ENCODE results near the gene ILF2. TPM values are rescaled to one million over a fixed set of nuclear protein-coding genes. Genes with fewer than 3 reads are reported as not detected.

The ILF2 gene
- total and polyA plus RNA-seq, 2 of the 13 experiments (the other 11 are each of a cell fraction or from before 2014, with no cell fraction given), result 292 to 366 TPM

- no peak for TF ChIP-seq STAT6 (CRISPR knock-in tag; IDR thresholded peaks at IDR 0.05; ENCODE audit: borderline replicate concordance)
- TF ChIP-seq MYNN (CRISPR knock-in tag; IDR thresholded peaks at IDR 0.05; ENCODE audit: low read depth), result no peak
- TF ChIP-seq NRL (CRISPR knock-in tag; IDR thresholded peaks at IDR 0.05; ENCODE audit: borderline replicate concordance), result peak; percentile 29; the same call in 1 of the 2 replicates
- TF ChIP-seq ZFY (CRISPR knock-in tag; IDR thresholded peaks at IDR 0.05), result 0 out of 2 replicates have a peak, but pooled peaks have one; percentile 17
- TF ChIP-seq FOXC1 (CRISPR knock-in tag; IDR thresholded peaks at IDR 0.05; ENCODE audit: borderline replicate concordance), result no peak
- TF ChIP-seq RBAK (CRISPR knock-in tag; IDR thresholded peaks at IDR 0.05), result no peak
Measured at GRCh38 chr1:153630384-153630783, 40.4 kb downstream of the ILF2 start (continued).

- peaks cover 0 to 2% of the 10 kb centered on the region in 2 experiments; a peak in 2 of 5 replicates for H3K36me3 ChIP-seq (replicated peaks in 1 of 2; ENCODE audit: control insufficient read depth in 1 of 2, insufficient read depth in 2 of 2, low read length in 2 of 2)
- FAIRE-seq (no peak), ATAC-seq (peak; percentile 2; the same call in 1 of the 3 replicates), DNase-seq (ENCODE audit: low spot score) (no peak)
- intact Hi-C loops (cut with micrococcal nuclease; ENCODE audit: unreplicated experiment), result loop anchor here (5.0 kb wide), 2 partner anchors 42 to 118 kb away; partner anchors contain the start of gene ILF2
- H3K4me1 ChIP-seq (ENCODE audit: insufficient read depth, low read length), result peaks cover 71% of the 10 kb centered on the region
- peak overlapping the region; percentile 78 for H3K9ac ChIP-seq (ENCODE audit: insufficient read depth, low read depth, low read length)
- H3K27me3 ChIP-seq (ENCODE audit: control insufficient read depth in 1 of 2, insufficient read depth in 2 of 2, low read length in 2 of 2), result no peaks in the 10 kb centered on the region
- POLR2A ChIA-PET, result interaction anchor here (1.0 to 15.2 kb wide), 5 partner anchors 12 to 98 kb away, joined by 3 to 390 read pairs (median 3); partner anchors contain the start of genes S100A14 and S100A16
- peak overlapping the region; percentile 55 to 84 (median 72); a peak in 5 of 6 replicates for H3K4me3 ChIP-seq (replicated peaks in 1 of 3; ENCODE audit: insufficient read depth in 1 of 3, low read depth in 2 of 3, low read length in 3 of 3)
- peak overlapping the region; percentile 91 for H3K4me2 ChIP-seq (ENCODE audit: low read depth, low read length)
- peaks cover 3% of the 10 kb centered on the region; the same call in 1 of the 2 replicates for H4K20me1 ChIP-seq (ENCODE audit: insufficient read depth, low read length)
- in situ Hi-C loops (cut with HindIII; ENCODE audit: extremely low pct_ligation_motif_present, low pct_unique_long_range_greater_than_20kb), result loop anchor here (5.0 kb wide), 2 partner anchors 58 to 123 kb away; no protein-coding TSS in a partner anchor
- WGBS (ENCODE audit: low lambda C conversion rate), result 80% methylated on average over 1 of the region's 1 CpG
- BruUV-seq (replicated peaks), result no TSS peak
- H3K27ac ChIP-seq (ENCODE audit: extremely low read length, insufficient read depth, low read length), result peak overlapping the region; percentile 87
- peaks cover 43% of the 10 kb centered on the region for H3K79me2 ChIP-seq (ENCODE audit: insufficient read depth, low read length)
- H2AFZ ChIP-seq (ENCODE audit: low read length), result no peak overlapping the region
- CTCF ChIA-PET (ENCODE audit: low intra/inter-chr PET ratio, low total read pairs), result no interaction called here
- no peaks in the 10 kb centered on the region for H3K9me3 ChIP-seq (ENCODE audit: low read length)
- no peak for TF ChIP-seq CHCHD3 (CRISPR knock-in tag; IDR thresholded peaks at IDR 0.05)
- TF ChIP-seq, protein P1, sequence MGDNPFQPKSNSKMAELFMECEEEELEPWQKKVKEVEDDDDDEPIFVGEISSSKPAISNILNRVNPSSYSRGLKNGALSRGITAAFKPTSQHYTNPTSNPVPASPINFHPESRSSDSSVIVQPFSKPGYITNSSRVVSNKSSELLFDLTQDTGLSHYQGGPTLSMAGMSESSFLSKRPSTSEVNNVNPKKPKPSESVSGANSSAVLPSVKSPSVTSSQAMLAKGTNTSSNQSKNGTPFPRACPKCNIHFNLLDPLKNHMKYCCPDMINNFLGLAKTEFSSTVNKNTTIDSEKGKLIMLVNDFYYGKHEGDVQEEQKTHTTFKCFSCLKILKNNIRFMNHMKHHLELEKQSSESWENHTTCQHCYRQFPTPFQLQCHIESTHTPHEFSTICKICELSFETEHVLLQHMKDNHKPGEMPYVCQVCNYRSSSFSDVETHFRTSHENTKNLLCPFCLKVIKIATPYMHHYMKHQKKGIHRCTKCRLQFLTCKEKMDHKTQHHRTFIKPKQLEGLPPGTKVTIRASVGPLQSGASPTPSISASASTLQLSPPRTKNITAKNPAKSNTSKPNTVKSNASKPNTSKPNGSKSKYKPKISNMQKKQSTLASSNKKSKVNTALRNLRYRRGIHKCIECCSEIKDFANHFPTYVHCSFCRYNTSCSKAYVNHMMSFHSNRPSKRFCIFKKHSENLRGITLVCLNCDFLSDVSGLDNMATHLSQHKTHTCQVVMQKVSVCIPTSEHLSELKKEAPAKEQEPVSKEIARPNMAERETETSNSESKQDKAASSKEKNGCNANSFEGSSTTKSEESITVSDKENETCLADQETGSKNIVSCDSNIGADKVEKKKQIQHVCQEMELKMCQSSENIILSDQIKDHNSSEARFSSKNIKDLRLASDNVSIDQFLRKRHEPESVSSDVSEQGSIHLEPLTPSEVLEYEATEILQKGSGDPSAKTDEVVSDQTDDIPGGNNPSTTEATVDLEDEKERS (CRISPR knock-in tag; IDR thresholded peaks at IDR 0.05), result 0 out of 2 replicates have a peak, but pooled peaks have one; percentile 49
- TF ChIP-seq SAP130 (CRISPR knock-in tag; IDR thresholded peaks at IDR 0.05; ENCODE audit: low read depth), result peak; percentile 13; the same call in 1 of the 2 replicates
- TF ChIP-seq, protein P2, sequence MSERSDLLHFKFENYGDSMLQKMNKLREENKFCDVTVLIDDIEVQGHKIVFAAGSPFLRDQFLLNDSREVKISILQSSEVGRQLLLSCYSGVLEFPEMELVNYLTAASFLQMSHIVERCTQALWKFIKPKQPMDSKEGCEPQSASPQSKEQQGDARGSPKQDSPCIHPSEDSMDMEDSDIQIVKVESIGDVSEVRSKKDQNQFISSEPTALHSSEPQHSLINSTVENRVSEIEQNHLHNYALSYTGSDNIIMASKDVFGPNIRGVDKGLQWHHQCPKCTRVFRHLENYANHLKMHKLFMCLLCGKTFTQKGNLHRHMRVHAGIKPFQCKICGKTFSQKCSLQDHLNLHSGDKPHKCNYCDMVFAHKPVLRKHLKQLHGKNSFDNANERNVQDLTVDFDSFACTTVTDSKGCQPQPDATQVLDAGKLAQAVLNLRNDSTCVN (CRISPR knock-in tag; IDR thresholded peaks at IDR 0.05; ENCODE audit: borderline replicate concordance), result 0 out of 2 replicates have a peak, but pooled peaks have one; percentile 29
- no peak for TF ChIP-seq ZKSCAN8 (CRISPR knock-in tag; IDR thresholded peaks at IDR 0.05; ENCODE audit: borderline replicate concordance)
- peak; percentile 41 for TF ChIP-seq MED8 (CRISPR knock-in tag; IDR thresholded peaks at IDR 0.05; ENCODE audit: insufficient replicate concordance)
- TF ChIP-seq SALL1 (CRISPR knock-in tag; IDR thresholded peaks at IDR 0.05), result peak; percentile 7; the same call in 1 of the 2 replicates
- no peak for TF ChIP-seq FOXO4 (CRISPR knock-in tag; conservative IDR thresholded peaks at IDR 0.05)
Measured at GRCh38 chr1:153629971-153630370, 40.8 kb downstream of the ILF2 start.
